ENCODE data around the gene ATG4B.

Gene ATG4B

GRCh38 chr2:241597561-241597960, 39.9 kb upstream of the ATG4B start:
- no peaks in the 10 kb centered on the region for H3F3A ChIP-seq (ENCODE audit: insufficient read depth, low read length)
- H3K9me2 ChIP-seq (ENCODE audit: low read depth, low read length), result no peaks in the 10 kb centered on the region
- no peak for TF ChIP-seq EZH2 (IDR thresholded peaks at IDR 0.05; ENCODE audit: borderline replicate concordance, low read length)
- TF ChIP-seq, protein P1, sequence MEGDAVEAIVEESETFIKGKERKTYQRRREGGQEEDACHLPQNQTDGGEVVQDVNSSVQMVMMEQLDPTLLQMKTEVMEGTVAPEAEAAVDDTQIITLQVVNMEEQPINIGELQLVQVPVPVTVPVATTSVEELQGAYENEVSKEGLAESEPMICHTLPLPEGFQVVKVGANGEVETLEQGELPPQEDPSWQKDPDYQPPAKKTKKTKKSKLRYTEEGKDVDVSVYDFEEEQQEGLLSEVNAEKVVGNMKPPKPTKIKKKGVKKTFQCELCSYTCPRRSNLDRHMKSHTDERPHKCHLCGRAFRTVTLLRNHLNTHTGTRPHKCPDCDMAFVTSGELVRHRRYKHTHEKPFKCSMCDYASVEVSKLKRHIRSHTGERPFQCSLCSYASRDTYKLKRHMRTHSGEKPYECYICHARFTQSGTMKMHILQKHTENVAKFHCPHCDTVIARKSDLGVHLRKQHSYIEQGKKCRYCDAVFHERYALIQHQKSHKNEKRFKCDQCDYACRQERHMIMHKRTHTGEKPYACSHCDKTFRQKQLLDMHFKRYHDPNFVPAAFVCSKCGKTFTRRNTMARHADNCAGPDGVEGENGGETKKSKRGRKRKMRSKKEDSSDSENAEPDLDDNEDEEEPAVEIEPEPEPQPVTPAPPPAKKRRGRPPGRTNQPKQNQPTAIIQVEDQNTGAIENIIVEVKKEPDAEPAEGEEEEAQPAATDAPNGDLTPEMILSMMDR (IDR thresholded peaks at IDR 0.05; ENCODE audit: low read length), result no peak
- H3K9me3 ChIP-seq (ENCODE audit: low read length), result no peaks in the 10 kb centered on the region
- H3K4me3 ChIP-seq (ENCODE audit: low read depth, low read length, poor library complexity, severe bottlenecking), result no peak overlapping the region
- H3K79me2 ChIP-seq (ENCODE audit: insufficient read depth, low read length), result no peaks in the 10 kb centered on the region
- no peak overlapping the region for H3K9ac ChIP-seq (ENCODE audit: low read length)
- no peaks in the 10 kb centered on the region for H3K4me1 ChIP-seq (ENCODE audit: insufficient read depth, low read length, severe bottlenecking)
- peaks cover 36% of the 10 kb centered on the region; the same call in 1 of the 2 replicates for H3K36me3 ChIP-seq (ENCODE audit: insufficient read depth, low read length)
- no peak overlapping the region for H3K27ac ChIP-seq (ENCODE audit: low read depth, low read length, poor library complexity, severe bottlenecking)
- no peaks in the 10 kb centered on the region for H4K20me1 ChIP-seq (ENCODE audit: insufficient read depth, low read length)
- H2AFZ ChIP-seq (ENCODE audit: low read length), result no peak overlapping the region
- no peaks in the 10 kb centered on the region for H3K27me3 ChIP-seq (ENCODE audit: insufficient read depth, low read length)
- no peak overlapping the region for H3K4me2 ChIP-seq (ENCODE audit: low read length)

- Histone ChIP-seq H3K36me3 (ENCODE audit: insufficient read depth, low read length) (peaks cover 41% of the 10 kb centered on the region; the same call in 1 of the 2 replicates), H3F3A (ENCODE audit: insufficient read depth, low read length) (no peaks in the 10 kb centered on the region), H3K27ac (ENCODE audit: low read depth, low read length, poor library complexity, severe bottlenecking) (no peak overlapping the region), H3K9me2 (ENCODE audit: low read depth, low read length) (no peaks in the 10 kb centered on the region), H3K9ac (ENCODE audit: low read length) (no peak overlapping the region), H4K20me1 (ENCODE audit: insufficient read depth, low read length) (no peaks in the 10 kb centered on the region), H3K4me2 (ENCODE audit: low read length) (no peak overlapping the region), H3K27me3 (ENCODE audit: insufficient read depth, low read length) (no peaks in the 10 kb centered on the region), H3K4me3 (ENCODE audit: low read depth, low read length, poor library complexity, severe bottlenecking) (no peak overlapping the region), H3K4me1 (ENCODE audit: insufficient read depth, low read length, severe bottlenecking) (no peaks in the 10 kb centered on the region), H3K9me3 (ENCODE audit: low read length) (no peaks in the 10 kb centered on the region), H2AFZ (ENCODE audit: low read length) (no peak overlapping the region), H3K79me2 (ENCODE audit: insufficient read depth, low read length) (no peaks in the 10 kb centered on the region)
- TF ChIP-seq EZH2 (IDR thresholded peaks at IDR 0.05; ENCODE audit: borderline replicate concordance, low read length), result no peak
- TF ChIP-seq, protein P1 (IDR thresholded peaks at IDR 0.05; ENCODE audit: low read length), result no peak
Observed at GRCh38 chr2:241598061-241598460, 39.4 kb upstream of the ATG4B start.

DNA sequence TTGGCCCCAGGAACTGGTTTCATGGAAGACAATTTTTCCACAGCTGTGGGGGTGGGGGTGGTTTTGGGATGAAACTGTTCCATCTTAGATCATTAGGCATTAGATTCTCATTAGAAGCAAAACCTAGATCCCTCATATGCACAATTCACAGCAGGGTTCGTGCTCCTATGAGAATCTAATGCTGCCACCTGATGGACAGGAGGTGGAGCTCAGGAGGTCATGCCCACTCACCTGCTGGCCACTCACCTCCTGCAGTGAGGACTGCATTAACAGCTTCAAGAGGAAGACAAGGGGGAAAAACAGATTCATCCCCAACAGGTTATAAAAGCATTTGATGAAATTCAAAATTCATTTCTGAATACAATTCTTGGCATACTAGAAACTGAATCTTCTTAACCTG, 39.0 kb upstream of the ATG4B start:
- Histone ChIP-seq H3K4me3 (ENCODE audit: low read depth, low read length, poor library complexity, severe bottlenecking) (no peak overlapping the region), H3K4me1 (ENCODE audit: insufficient read depth, low read length, severe bottlenecking) (no peaks in the 10 kb centered on the region), H3K9me3 (ENCODE audit: low read length) (no peaks in the 10 kb centered on the region), H3K27me3 (ENCODE audit: insufficient read depth, low read length) (no peaks in the 10 kb centered on the region), H3K9ac (ENCODE audit: low read length) (no peak overlapping the region), H4K20me1 (ENCODE audit: insufficient read depth, low read length) (no peaks in the 10 kb centered on the region), H3K79me2 (ENCODE audit: insufficient read depth, low read length) (no peaks in the 10 kb centered on the region), H3F3A (ENCODE audit: insufficient read depth, low read length) (no peaks in the 10 kb centered on the region), H3K27ac (ENCODE audit: low read depth, low read length, poor library complexity, severe bottlenecking) (no peak overlapping the region), H3K9me2 (ENCODE audit: low read depth, low read length) (no peaks in the 10 kb centered on the region), H2AFZ (ENCODE audit: low read length) (no peak overlapping the region), H3K4me2 (ENCODE audit: low read length) (no peak overlapping the region), H3K36me3 (ENCODE audit: insufficient read depth, low read length) (peaks cover 42% of the 10 kb centered on the region; the same call in 1 of the 2 replicates)
- TF ChIP-seq EZH2 (IDR thresholded peaks at IDR 0.05; ENCODE audit: borderline replicate concordance, low read length), result no peak
- TF ChIP-seq, protein P1 (IDR thresholded peaks at IDR 0.05; ENCODE audit: low read length), result 0 out of 2 replicates have a peak, but pooled peaks have one; percentile 32
